ENCODE results near the gene PRSS16.

DNA sequence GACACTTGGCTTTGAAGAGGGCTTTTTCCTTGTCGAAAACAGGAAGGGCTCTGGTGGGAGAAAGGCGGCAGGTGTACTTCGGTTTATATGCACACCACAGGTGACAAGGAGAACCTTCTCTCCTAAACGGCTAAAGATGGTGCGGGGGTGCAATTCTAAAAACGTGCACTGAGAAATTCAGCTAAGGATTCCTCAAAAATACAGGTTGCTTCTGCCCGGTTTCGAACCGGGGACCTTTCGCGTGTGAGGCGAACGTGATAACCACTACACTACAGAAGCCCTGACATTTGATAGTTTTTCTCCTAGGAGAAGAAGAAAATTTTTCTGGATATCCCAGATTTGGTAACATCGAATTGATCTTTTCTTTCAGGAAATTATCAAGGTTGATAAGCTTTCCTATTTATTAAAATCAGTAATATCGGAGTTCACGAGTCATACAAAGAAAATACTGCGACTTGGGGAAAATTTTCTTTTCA is 32.6 kb downstream of the PRSS16 start:
- no peak for TF ChIP-seq POLR2A (IDR thresholded peaks at IDR 0.05)
- TF ChIP-seq, protein P1, sequence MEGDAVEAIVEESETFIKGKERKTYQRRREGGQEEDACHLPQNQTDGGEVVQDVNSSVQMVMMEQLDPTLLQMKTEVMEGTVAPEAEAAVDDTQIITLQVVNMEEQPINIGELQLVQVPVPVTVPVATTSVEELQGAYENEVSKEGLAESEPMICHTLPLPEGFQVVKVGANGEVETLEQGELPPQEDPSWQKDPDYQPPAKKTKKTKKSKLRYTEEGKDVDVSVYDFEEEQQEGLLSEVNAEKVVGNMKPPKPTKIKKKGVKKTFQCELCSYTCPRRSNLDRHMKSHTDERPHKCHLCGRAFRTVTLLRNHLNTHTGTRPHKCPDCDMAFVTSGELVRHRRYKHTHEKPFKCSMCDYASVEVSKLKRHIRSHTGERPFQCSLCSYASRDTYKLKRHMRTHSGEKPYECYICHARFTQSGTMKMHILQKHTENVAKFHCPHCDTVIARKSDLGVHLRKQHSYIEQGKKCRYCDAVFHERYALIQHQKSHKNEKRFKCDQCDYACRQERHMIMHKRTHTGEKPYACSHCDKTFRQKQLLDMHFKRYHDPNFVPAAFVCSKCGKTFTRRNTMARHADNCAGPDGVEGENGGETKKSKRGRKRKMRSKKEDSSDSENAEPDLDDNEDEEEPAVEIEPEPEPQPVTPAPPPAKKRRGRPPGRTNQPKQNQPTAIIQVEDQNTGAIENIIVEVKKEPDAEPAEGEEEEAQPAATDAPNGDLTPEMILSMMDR (IDR thresholded peaks at IDR 0.05), result no peak

All from lower leg skin (tissue), 3 donors.